B cell (primary cell): Measurements from ENCODE around the gene LSG1. TPM values are rescaled to one million over a fixed set of nuclear protein-coding genes. Genes with fewer than 3 reads are reported as not detected.
A peak's percentile ranks its signal among the peaks of the same experiment; 100 is the strongest.

Source experiments
- ATAC-seq: fragments of 200-7000 bp; cut with Tn5 transposase; one replicate; pipeline ENCODE4 v1.10.0; 2021; ENCODE audit warnings: low read depth, mild to moderate bottlenecking, moderate number of reproducible peaks, moderate library complexity
- CTCF ChIA-PET: fragments of 350-600 bp; sonication (Branson Sonifier 250); formaldehyde crosslinking; loops from one replicate; lab custom pipeline; 2021; ENCODE audit warnings: antibody characterized with exemption, inconsistent platforms; lab: Charles Lee
- POLR2A ChIA-PET: fragments of 350-600 bp; sonication (Branson Sonifier 250); formaldehyde crosslinking; loops from one replicate; lab custom pipeline; 2021; ENCODE audit warnings: antibody characterized with exemption; lab: Charles Lee
- DNase-seq: peaks from one replicate; pipeline ENCODE4 v3.0.0; 2013
- H2AFZ ChIP-seq: 2 replicates; pipeline ENCODE4 v1.6.1; 2012; ENCODE audit warnings: mild to moderate bottlenecking, low read depth, low read length; ENCODE audit not compliant: insufficient read depth, poor library complexity, severe bottlenecking
- H3K27ac ChIP-seq, 2 donors: 1 replicate in 1 of 2; 2 replicates in 1 of 2; pipeline ENCODE4 v1.5.1; 2012 to 2013; ENCODE audit warnings: low read length in 2 of 2, mild to moderate bottlenecking in 2 of 2, moderate library complexity in 1 of 2
- H3K27me3 ChIP-seq, 4 experiments: fragments of 200-600 bp in 1 of 4; sonication (generic) in 1 of 4; replicated peaks in 1 of 4; 1 replicate in 2 of 4; 2 replicates in 2 of 4; pipeline versions ENCODE4 v1.6.1 to v1.7.0; 2013 to 2016; ENCODE audit warnings: low read length in 3 of 4, mild to moderate bottlenecking in 2 of 4, mixed read lengths in 1 of 4, moderate library complexity in 1 of 4; ENCODE audit not compliant: insufficient read depth in 4 of 4, control insufficient read depth in 3 of 4; ENCODE audit errors: control extremely low read depth in 1 of 4
- H3K36me3 ChIP-seq, 2 experiments: replicated peaks in 1 of 2; 1 replicate in 1 of 2; 2 replicates in 1 of 2; pipeline versions ENCODE4 v1.6.1 to v1.7.1; 2013; ENCODE audit warnings: low read length in 1 of 2; ENCODE audit not compliant: insufficient read depth in 2 of 2, control insufficient read depth in 1 of 2; ENCODE audit errors: control extremely low read depth in 1 of 2, extremely low read depth in 1 of 2
- H3K4me1 ChIP-seq, 2 donors: fragments of 200-600 bp in 1 of 2; sonication (generic) in 1 of 2; 1 replicate in 1 of 2; 2 replicates in 1 of 2; pipeline versions ENCODE4 v1.5.1 to v1.6.1; 2013 to 2017; ENCODE audit warnings: low read length in 2 of 2; ENCODE audit not compliant: control insufficient read depth in 2 of 2, insufficient read depth in 2 of 2
- H3K4me2 ChIP-seq: replicated peaks from 2 replicates; pipeline ENCODE3; 2012; ENCODE audit warnings: mild to moderate bottlenecking, low read depth, low read length; ENCODE audit not compliant: poor library complexity, severe bottlenecking
- H3K4me3 ChIP-seq, 5 experiments: fragments of 200-600 bp in 1 of 5; sonication (generic) in 1 of 5; 1 replicate in 3 of 5; 2 replicates in 2 of 5; pipeline versions ENCODE4 v1.5.1 to v1.7.0; 2011 to 2016; ENCODE audit warnings: low read length in 4 of 5, mild to moderate bottlenecking in 4 of 5, low read depth in 2 of 5, control low read depth in 1 of 5, moderate library complexity in 1 of 5; ENCODE audit not compliant: insufficient read depth in 1 of 5; ENCODE audit errors: control extremely low read depth in 1 of 5, extremely low read depth in 1 of 5
- H3K79me2 ChIP-seq: fragments of 200-600 bp; sonication (generic); one replicate; pipeline ENCODE4 v1.6.0; 2016; ENCODE audit warnings: low read length; ENCODE audit not compliant: control insufficient read depth, insufficient read depth
- H3K9ac ChIP-seq: fragments of 200-600 bp; sonication (generic); 2 replicates; pipeline ENCODE4 v1.6.1; 2017; ENCODE audit warnings: mild to moderate bottlenecking, low read length, moderate library complexity
- H3K9me3 ChIP-seq, 3 donors: one replicate each; pipeline versions ENCODE4 v1.6.1 to v1.7.1; 2013; ENCODE audit warnings: low read length in 2 of 3; ENCODE audit not compliant: control insufficient read depth in 2 of 3, insufficient read depth in 1 of 3; ENCODE audit errors: control extremely low read depth in 1 of 3
- H4K20me1 ChIP-seq: 2 replicates; pipeline ENCODE4 v1.6.0; 2012; ENCODE audit warnings: mild to moderate bottlenecking, low read length; ENCODE audit not compliant: insufficient read depth, control insufficient read depth, poor library complexity, severe bottlenecking
- H3K27ac Mint-ChIP-seq: one replicate; pipeline ENCODE4 v1.8.0; 2021; ENCODE audit warnings: mixed read lengths
- H3K27me3 Mint-ChIP-seq: one replicate; pipeline ENCODE4 v1.8.0; 2021; ENCODE audit warnings: mixed read lengths
- H3K4me1 Mint-ChIP-seq: one replicate; pipeline ENCODE4 v1.8.0; 2021; ENCODE audit warnings: mixed read lengths
- H3K4me3 Mint-ChIP-seq: one replicate; pipeline ENCODE4 v1.8.0; 2021; ENCODE audit warnings: mixed read lengths
- H3K9me3 Mint-ChIP-seq: one replicate; pipeline ENCODE4 v1.8.0; 2022; ENCODE audit warnings: mixed read lengths; ENCODE audit not compliant: insufficient read depth
- CTCF ChIP-seq: fragments of 200-600 bp; IDR thresholded peaks from one replicate; pipeline ENCODE4 v1.8.0; 2022; ENCODE audit warnings: antibody characterized with exemption, mild to moderate bottlenecking
- WGBS: methylation state at CpG from one replicate; pipeline ENCODE4 v1.1.5; 2013; ENCODE audit warnings: missing lambda C conversion rate; ENCODE audit not compliant: insufficient coverage; 5-methylcytosine and 5-hydroxymethylcytosine counted together
- intact Hi-C: fragments of 100-400 bp; cut with micrococcal nuclease; formaldehyde crosslinking; loops from one replicate; pipeline ENCODE4 v1.10.0; 2022
- polyA plus RNA-seq: library from polyadenylated mRNA; depleted of rRNA; stranded (reverse); fragments of >200 nt; gene quantifications from 2 replicates; pipeline ENCODE4 v1.2.3, GENCODE V29; 2012
- total RNA-seq, 2 donors: library from RNA; stranded (reverse); fragments of 120-200 nt in 1 of 2; gene quantifications; 1 replicate in 1 of 2; 2 replicates in 1 of 2; pipeline versions ENCODE4 v1.2.3 to v1.2.4, GENCODE V29; 2013 to 2022

Gene LSG1
- total and polyA plus RNA-seq, 2 donors (not counting 1 experiment from before 2014, with no cell fraction given), result 29.4 to 54.6 TPM

DNA sequence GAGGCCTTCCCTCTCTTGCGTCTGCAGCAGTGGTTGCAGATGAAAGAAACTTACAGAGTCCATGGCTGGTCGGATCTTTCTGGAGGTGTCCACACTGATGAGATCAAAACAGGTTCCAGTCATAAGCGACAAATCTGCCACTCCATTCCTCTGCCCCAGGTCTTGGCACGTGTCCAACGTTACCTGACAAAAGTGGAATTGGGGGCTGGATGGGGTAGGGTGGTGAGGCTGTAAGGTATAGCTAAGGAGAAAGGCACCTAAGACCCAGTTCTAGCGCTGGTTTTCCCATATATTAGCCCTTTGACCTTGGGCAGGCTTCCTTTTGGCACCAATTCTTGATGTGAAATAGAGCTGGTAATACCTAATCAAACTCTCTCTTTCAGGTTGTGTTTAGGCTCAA is 24.7 kb upstream of the LSG1 start:
- intact Hi-C loops, result no loop called here
- H3K27ac ChIP-seq, result no peak overlapping the region
- H3K27me3 Mint-ChIP-seq, result no peaks in the 10 kb centered on the region
- H3K4me1 ChIP-seq, result peaks cover 39 to 47% of the 10 kb centered on the region in 2 donors
- H4K20me1 ChIP-seq, result no peaks in the 10 kb centered on the region
- ChIA-PET CTCF (interaction anchor here (1.3 to 2.4 kb wide), 4 partner anchors 9 to 40 kb away, joined by 3 to 8 read pairs (median 4); partner anchors contain the start of gene LSG1), POLR2A (interaction anchor here (1.4 kb wide), 1 partner anchor 9 kb away, joined by 4 read pairs; no protein-coding TSS in a partner anchor)
- peak overlapping the region; percentile 44 for H3K4me2 ChIP-seq
- peaks cover 2% of the 10 kb centered on the region for H3K9me3 Mint-ChIP-seq
- peaks cover 0 to 3% (median 0%) of the 10 kb centered on the region in 4 experiments for H3K27me3 ChIP-seq
- peaks cover 0 to 21% (median 7%) of the 10 kb centered on the region in 3 donors for H3K9me3 ChIP-seq
- TF ChIP-seq CTCF, result no peak
- peaks cover 48% of the 10 kb centered on the region for H3K4me1 Mint-ChIP-seq
- no peak overlapping the region for H2AFZ ChIP-seq
- H3K36me3 ChIP-seq, result no peaks in the 10 kb centered on the region
- no peak overlapping the region for H3K4me3 ChIP-seq
- peak overlapping the region; percentile 33 for H3K4me3 Mint-ChIP-seq
- no CpG with 5 or more reads among the region's 6 CpGs for WGBS
- DNase-seq (no peak), ATAC-seq (no peak)
- no peak overlapping the region for H3K9ac ChIP-seq
- H3K79me2 ChIP-seq, result no peaks in the 10 kb centered on the region
- no peak overlapping the region for H3K27ac Mint-ChIP-seq

- peaks cover 0 to 5% of the 10 kb centered on the region in 2 experiments for H3K36me3 ChIP-seq
- POLR2A ChIA-PET, result interaction anchor here (1.1 to 2.0 kb wide), 7 partner anchors 9 to 851 kb away, joined by 3 to 22 read pairs (median 5); partner anchors contain the start of gene LSG1
- peaks cover 12% of the 10 kb centered on the region for H3K79me2 ChIP-seq
- H3K27ac Mint-ChIP-seq, result peak overlapping the region; percentile 97
- intact Hi-C loops, result loop anchor here (1.0 kb wide), 2 partner anchors 46 to 78 kb away; no protein-coding TSS in a partner anchor
- peak overlapping the region; percentile 62 for H3K4me2 ChIP-seq
- H4K20me1 ChIP-seq, result peaks cover 17% of the 10 kb centered on the region
- peak overlapping the region; percentile 78 for H3K27ac ChIP-seq
- DNase-seq (peak; percentile 89), ATAC-seq (peak; percentile 58)
- no peak for TF ChIP-seq CTCF
- no peak overlapping the region for H2AFZ ChIP-seq
- WGBS, result 28% methylated on average over 6 of the region's 15 CpGs
- peaks cover 78% of the 10 kb centered on the region for H3K4me1 Mint-ChIP-seq
- H3K9ac ChIP-seq, result peak overlapping the region; percentile 10
- peaks cover 71 to 88% of the 10 kb centered on the region in 2 donors for H3K4me1 ChIP-seq
- no peaks in the 10 kb centered on the region for H3K27me3 Mint-ChIP-seq
- H3K27me3 ChIP-seq, result no peaks in the 10 kb centered on the region
- CTCF ChIA-PET, result interaction anchor here (0.7 to 13.4 kb wide), 10 partner anchors 9 to 580 kb away, joined by 3 to 231 read pairs (median 4); partner anchors contain the start of genes LSG1 and XXYLT1
- H3K4me3 ChIP-seq, result peak overlapping the region in 3 of 5 experiments; percentile 13 to 28 (median 13)
- H3K9me3 Mint-ChIP-seq, result peaks cover 2% of the 10 kb centered on the region
- H3K4me3 Mint-ChIP-seq, result peak overlapping the region; percentile 82
- peaks cover 0 to 14% (median 0%) of the 10 kb centered on the region in 3 donors for H3K9me3 ChIP-seq
Observed at GRCh38 chr3:194691481-194692283, 19.7 kb upstream of the LSG1 start.
